Measurements from ENCODE around the gene R3HCC1L.

DNA sequence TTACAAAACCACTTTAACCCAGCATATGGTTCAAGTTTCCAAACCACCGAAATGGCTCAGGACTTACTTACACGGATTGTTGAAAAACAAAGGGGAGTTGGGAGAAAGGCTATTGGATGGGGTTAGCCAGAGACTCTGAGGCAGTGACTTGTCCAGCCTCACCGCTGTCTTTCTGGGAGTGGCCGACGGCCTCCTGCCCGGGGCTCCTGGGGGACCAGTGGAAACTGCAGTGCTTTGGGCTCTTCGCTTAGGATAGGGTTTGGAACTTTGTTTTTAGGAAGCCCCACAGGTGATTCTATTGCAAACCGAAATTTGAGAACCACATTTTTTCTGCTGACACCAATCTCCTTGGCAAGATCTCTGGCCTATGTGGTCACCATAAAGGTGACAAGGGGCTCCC, 38.1 kb upstream of the R3HCC1L start:
- TF ChIP-seq, protein P1, sequence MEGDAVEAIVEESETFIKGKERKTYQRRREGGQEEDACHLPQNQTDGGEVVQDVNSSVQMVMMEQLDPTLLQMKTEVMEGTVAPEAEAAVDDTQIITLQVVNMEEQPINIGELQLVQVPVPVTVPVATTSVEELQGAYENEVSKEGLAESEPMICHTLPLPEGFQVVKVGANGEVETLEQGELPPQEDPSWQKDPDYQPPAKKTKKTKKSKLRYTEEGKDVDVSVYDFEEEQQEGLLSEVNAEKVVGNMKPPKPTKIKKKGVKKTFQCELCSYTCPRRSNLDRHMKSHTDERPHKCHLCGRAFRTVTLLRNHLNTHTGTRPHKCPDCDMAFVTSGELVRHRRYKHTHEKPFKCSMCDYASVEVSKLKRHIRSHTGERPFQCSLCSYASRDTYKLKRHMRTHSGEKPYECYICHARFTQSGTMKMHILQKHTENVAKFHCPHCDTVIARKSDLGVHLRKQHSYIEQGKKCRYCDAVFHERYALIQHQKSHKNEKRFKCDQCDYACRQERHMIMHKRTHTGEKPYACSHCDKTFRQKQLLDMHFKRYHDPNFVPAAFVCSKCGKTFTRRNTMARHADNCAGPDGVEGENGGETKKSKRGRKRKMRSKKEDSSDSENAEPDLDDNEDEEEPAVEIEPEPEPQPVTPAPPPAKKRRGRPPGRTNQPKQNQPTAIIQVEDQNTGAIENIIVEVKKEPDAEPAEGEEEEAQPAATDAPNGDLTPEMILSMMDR (conservative IDR thresholded peaks at IDR 0.05; ENCODE audit: low read depth, low read length) = no peak
- TF ChIP-seq EZH2 (IDR thresholded peaks at IDR 0.05; ENCODE audit: borderline replicate concordance, low read depth, low read length, poor library complexity, severe bottlenecking) = no peak

All from A673 (cell line).